Fibroblast of mammary gland (primary cell): ENCODE measurements around the gene LBX2.

Experiments used
- DNase-seq: peaks from one replicate; pipeline ENCODE4 v3.0.0-alpha.2; 2010; ENCODE audit warnings: low read depth
- H3K4me3 ChIP-seq: 2 replicates; pipeline ENCODE4 v1.5.1; 2011; ENCODE audit warnings: low read depth, mild to moderate bottlenecking, low read length, moderate library complexity; ENCODE audit not compliant: control insufficient read depth
- CTCF ChIP-seq: conservative IDR thresholded peaks from 2 replicates; pipeline ENCODE4 v1.5.1; 2011; ENCODE audit warnings: low read depth, low read length, inconsistent platforms; ENCODE audit not compliant: control insufficient read depth, insufficient read depth

Gene LBX2

GRCh38 chr2:74503506-74504475 is 4.4 kb upstream of the LBX2 start:
- TF ChIP-seq CTCF = no peak
- DNase-seq = no peak

GRCh38 chr2:74502720-74503505 is 3.5 kb upstream of the LBX2 start:
- peak overlapping the region; percentile 63 for H3K4me3 ChIP-seq

More at GRCh38 chr2:74503506-74504475, 4.4 kb upstream of the LBX2 start:
- H3K4me3 ChIP-seq = peak overlapping the region; percentile 63

GRCh38 chr2:74502147-74502719 is 2.8 kb upstream of the LBX2 start:
- TF ChIP-seq CTCF = no peak
- H3K4me3 ChIP-seq = peak overlapping the region; percentile 63
- no peak for DNase-seq

More at GRCh38 chr2:74502720-74503505, 3.5 kb upstream of the LBX2 start:
- TF ChIP-seq CTCF = peak; percentile 19
- DNase-seq = peak; percentile 89

DNA sequence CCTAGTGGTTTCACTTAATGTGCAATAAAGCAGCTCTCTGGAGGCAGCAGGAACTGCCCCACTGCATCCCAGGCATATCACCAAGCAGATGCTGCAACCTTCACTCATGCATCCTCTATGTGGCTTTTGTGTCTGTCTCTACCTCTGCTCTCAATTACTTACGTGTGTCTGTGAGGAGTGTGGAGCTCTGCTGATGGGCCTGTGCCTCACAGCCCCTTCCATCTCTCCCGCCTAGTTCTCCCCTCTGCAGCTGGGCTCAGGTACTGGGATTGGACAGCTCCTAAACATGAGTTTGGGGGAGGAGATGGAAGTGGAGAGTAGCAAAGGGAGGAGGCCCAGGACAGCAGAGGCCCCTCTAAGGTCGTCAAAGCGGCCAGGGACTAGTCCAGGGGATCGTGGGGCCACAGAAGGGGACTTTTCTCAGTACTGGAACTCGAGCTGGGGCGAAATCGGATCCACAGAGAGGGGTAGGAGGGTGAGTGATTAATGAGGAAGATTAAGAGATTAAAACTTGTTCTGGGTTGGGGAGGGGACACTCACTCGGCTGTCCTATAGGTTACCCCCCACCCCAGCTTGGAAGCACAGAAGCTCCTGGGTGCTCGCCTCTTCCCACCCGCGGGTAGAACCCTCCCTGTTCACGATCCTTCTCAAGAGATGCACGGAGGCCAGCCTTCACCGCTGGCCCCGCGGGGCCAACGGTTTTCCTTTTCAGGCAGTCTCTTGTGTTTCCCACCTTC is 2.1 kb upstream of the LBX2 start:
- no peak overlapping the region for H3K4me3 ChIP-seq
- DNase-seq = no peak
- no peak for TF ChIP-seq CTCF

DNA sequence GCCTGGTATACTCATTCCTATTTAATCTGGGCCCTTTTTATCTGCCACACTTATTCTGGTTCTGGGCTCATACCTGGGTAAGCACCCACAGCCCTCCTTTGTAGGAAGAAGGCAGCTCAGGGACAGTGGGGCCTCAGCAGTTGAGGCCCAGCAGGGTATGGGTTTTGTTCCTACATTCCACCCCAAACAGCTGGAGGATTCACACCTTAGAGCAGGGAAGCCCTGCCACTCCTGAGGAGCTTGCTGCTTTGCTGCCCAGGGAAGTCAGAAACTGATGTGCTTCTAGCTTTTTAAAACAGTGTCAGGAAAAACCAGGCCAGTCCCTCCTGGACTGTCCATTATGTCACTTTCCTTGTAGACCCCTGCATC is 1.2 kb upstream of the LBX2 start:
- TF ChIP-seq CTCF = no peak
- no peak overlapping the region for H3K4me3 ChIP-seq
- no peak for DNase-seq
